Left renal cortex interstitium (tissue), 4 donors: ENCODE measurements around the gene PAPPA2. TPM values are rescaled to one million over a fixed set of nuclear protein-coding genes. Genes with fewer than 3 reads are reported as not detected.
"Not testable (repeated sequence)": the region's sequence is repeated elsewhere in the genome, so short reads cannot be mapped to it uniquely, and the experiment has no call there.

Experiments
- DNase-seq, 4 donors: peaks; one replicate each; pipeline ENCODE4 v3.0.0-alpha.2; 2013; ENCODE audit warnings: low read depth in 4 of 4, low spot score in 2 of 4, missing footprints in 1 of 4
- polyA plus RNA-seq, 4 donors: library from polyadenylated mRNA; unstranded; fragments of 120-200 nt; gene quantifications; one replicate each; pipeline ENCODE4 v1.2.1, GENCODE V29; 2013; ENCODE audit not compliant: insufficient read length in 4 of 4

The PAPPA2 gene, protein sequence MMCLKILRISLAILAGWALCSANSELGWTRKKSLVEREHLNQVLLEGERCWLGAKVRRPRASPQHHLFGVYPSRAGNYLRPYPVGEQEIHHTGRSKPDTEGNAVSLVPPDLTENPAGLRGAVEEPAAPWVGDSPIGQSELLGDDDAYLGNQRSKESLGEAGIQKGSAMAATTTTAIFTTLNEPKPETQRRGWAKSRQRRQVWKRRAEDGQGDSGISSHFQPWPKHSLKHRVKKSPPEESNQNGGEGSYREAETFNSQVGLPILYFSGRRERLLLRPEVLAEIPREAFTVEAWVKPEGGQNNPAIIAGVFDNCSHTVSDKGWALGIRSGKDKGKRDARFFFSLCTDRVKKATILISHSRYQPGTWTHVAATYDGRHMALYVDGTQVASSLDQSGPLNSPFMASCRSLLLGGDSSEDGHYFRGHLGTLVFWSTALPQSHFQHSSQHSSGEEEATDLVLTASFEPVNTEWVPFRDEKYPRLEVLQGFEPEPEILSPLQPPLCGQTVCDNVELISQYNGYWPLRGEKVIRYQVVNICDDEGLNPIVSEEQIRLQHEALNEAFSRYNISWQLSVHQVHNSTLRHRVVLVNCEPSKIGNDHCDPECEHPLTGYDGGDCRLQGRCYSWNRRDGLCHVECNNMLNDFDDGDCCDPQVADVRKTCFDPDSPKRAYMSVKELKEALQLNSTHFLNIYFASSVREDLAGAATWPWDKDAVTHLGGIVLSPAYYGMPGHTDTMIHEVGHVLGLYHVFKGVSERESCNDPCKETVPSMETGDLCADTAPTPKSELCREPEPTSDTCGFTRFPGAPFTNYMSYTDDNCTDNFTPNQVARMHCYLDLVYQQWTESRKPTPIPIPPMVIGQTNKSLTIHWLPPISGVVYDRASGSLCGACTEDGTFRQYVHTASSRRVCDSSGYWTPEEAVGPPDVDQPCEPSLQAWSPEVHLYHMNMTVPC (N-terminal part only)
- polyA plus RNA-seq: 10 to 100 TPM; 50.3 to 64.4 (median 54.6) TPM

DNA sequence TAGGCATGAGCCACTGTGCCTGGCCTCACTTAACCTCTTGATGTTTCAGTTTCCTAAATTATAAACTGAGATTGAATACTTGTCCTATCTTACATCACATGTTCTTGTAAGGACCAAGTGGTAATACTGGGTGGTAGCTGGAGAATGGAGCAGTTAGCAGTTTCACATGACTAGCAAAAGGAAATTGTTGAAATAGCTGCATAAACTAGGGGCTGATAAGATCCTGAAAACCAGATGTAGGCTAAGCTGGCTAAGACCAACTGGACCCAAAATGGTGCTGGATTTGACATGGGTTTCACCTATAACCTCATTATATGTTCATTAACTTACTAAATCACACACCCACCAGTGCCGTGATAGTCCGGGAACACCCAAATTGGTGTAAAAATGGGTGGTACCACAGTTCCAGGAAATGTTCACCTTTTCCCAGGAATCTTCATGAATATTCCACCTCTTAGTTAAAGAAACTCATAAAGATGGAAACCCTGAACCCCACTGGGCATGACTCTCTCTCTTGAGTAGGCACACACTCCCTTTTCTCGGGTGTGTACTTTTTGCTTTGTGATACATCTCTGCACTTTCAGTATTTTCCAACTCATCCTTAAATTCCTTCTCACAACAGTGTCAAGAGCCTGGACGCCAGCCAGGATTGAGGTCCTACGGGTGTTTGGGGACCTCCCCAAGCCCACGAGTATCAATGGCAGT, at the start of gene PAPPA2:
TSS of gene PAPPA2 (plus strand) at position 502 of the 705 bp plus-strand sequence. CDS start 93,148 bp downstream, outside the sequence.
- no peak for DNase-seq

GRCh38 chr1:176416777-176417176, 46.2 kb upstream of the PAPPA2 start:
- no peak for DNase-seq

DNA sequence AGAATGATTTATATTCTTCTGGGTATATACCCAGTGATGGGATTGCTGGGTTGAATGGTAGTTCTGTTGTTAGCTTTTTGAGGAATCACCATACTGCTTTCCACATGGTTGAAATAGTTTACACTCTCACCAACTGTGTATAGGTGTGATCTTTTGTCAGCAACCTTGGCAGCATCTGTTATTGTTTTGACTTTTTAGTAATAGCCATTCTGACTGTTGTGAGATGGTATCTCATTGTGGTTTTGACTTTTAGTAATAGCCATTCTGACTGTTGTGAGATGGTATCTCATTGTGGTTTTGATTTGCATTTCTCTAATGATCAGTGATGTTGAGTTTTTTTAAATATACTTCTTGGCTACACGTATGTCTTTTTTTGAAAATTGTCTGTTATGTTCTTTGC, 43.4 kb upstream of the PAPPA2 start:
- DNase-seq: not testable (repeated sequence)

DNA sequence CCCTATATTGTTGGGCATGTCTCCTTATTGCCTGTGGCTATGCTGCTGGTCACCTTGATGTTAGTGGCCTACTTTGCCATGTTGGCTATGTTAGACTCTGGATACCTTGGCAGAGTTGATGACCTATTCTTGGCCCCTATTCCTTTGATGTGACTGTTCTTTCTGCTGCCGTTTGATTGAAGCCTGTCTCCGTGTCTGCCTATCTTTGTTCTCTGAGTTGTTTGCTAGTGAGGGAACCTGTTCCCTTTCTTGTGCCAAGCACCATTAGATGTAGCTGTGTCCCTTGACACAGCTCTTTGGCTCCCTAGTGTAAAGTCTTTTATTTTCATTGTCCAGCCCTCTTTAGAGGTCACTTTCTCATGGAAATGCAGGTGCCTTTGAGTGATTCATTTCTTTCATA, 28.7 kb upstream of the PAPPA2 start:
- DNase-seq: no peak

- DNase-seq: no peak
Observed at GRCh38 chr1:176436251-176436650, 26.7 kb upstream of the PAPPA2 start.

GRCh38 chr1:176440176-176440575, 22.8 kb upstream of the PAPPA2 start:
- no peak for DNase-seq

GRCh38 chr1:176444286-176444685, 18.7 kb upstream of the PAPPA2 start:
- no peak for DNase-seq

- DNase-seq: no peak
Observed at GRCh38 chr1:176445402-176445801, 17.6 kb upstream of the PAPPA2 start.

DNA sequence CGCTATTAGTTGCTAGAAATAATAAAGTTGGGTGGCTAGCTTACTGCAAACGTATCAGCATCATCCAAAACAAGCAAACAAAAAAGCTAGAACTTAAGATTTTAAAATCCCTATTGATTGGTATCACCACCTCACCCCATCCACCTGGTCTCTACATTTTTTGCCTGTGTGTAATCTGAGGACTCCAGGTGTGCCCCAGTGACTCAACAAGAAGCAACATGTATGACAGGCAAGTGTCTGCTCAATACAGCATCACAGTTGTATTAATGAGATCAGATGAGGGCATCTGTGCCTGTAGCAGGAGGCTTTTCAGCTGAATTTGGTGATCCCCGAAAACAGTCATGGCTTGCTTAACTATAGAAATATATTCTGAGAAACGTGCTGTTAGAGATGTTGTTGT, 14.6 kb upstream of the PAPPA2 start:
- no peak for DNase-seq

GRCh38 chr1:176450526-176450925, 12.4 kb upstream of the PAPPA2 start:
- DNase-seq: no peak

DNA sequence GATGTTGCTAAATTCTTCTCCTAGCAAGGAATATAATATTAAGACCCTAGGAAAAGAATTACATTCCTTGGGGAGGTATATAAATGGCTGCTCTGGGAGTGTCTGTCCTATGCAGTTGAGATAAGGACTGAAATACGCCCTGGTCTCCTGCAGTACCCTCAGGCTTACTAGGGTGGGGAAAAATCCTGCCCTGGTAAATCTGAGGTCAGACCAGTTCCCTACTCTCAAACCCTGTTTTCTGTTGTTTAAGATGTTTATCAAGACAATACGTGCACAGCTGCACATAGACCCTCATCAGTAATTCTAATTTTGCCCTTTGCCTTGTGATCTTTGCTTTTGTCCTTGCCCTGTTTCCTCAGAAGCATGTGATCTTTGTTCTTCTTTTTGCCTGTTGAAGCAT, 11.2 kb upstream of the PAPPA2 start:
- DNase-seq: not testable (repeated sequence)

DNA sequence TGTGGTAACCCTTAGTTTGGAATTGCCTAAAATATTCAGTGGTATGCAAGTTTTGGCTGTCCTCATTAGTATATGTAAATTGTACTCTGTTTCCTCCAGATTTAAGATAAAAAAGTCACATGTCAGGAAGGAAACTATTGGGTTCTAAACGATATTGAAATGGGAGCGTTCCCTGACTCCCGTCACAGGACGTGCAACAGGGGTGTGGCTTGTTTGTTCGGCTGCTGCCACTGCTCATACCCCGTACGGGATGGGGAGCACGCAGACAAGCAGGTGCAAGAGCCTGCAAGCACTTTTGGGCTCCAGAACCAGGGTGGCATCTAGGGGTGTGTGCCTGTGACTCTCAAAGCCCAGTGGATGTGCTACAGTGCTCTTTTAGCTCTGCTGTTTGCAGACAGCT, 6.2 kb upstream of the PAPPA2 start:
- DNase-seq: no peak

DNA sequence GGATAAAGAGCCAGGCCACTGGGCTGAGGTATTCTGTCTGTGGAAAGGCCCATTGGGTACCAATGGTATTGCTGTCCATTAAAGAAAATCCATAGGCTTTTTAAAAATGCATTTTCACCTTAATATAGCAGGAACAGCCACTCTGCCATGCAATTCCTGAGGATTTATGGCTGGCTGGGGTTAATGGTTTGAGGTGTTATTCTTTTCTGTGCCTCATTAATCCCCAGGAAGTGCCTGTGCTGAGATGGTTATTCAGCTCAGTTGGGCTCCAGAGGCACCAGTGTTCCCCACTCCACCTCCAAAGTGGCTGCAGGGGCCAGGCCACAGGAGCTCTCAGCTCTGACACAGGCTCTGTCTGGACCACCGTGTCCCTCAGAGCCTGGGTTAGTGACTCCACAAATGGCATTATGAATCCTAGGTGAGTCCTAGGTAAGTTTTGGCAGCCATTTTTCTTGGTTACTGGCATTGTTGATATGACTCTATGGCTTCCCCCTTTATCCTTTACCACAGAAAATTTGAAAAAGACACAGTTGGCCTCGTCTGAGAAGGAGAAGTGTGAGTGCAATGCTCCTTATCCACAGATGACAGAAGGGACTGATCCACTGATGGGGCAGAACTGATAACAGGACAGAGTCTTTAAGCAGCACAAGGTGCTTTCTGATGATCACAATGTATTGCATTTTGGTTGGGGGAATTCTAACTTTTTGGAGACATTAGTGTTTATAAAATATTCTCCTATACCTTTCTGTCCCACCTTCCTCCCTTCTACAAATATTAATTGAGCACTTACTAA, 2.2 kb upstream of the PAPPA2 start:
- DNase-seq: peak; percentile 20 to 75 (median 56)

- DNase-seq: no peak
Observed at GRCh38 chr1:176461576-176461975, 1.4 kb upstream of the PAPPA2 start.

DNA sequence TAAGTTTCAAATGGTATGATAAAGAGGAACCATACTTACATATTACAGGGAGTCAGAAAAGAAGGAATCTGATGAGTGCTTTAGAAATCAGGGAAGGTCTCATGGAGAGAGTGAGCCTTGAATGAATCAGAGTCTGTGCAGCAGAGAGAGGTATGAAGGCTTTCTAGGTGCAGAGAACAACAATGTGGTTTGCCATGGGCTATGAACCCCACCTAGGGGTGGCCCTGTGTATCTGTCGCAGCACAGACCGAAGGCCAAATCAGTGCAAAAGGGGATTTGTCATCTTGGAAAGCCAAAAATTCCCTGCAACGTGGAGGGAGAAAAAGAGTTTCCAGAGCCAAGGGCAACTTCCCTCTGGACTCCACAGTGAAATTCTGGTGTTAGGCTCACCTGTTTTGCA, 3.5 kb downstream of the PAPPA2 start:
- no peak for DNase-seq

GRCh38 chr1:176469450-176470010, 6.6 kb downstream of the PAPPA2 start:
- no peak for DNase-seq

GRCh38 chr1:176471338-176472121, 8.6 kb downstream of the PAPPA2 start:
- DNase-seq: no peak

DNA sequence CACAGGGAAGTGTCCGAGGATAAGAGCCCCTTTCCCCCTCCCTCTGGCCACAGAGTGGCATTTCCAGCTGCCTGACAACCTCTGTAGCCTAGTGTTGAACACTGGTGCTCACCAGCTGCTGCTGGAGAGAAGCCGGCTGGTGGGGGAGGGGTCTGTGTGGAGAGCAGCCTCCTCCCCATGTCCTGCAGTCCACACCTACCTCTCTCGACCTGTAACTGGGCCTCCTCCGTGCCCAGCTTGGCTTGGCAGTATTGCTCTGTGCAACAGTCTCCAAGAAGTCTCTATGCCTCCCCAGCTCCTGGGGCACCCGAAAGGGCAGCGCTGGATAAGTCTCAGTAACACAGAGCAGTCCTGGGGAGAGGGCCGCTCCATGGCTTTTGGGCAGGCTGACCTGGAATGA, 17.0 kb downstream of the PAPPA2 start:
- DNase-seq: peak in 1 of 4 donors; percentile 25

GRCh38 chr1:176480750-176481149, 17.8 kb downstream of the PAPPA2 start:
- DNase-seq: no peak
